EH (cell line): ENCODE results near the gene PTP4A2.
"Not testable (repeated sequence)": the region's sequence is repeated elsewhere in the genome, so short reads cannot be mapped to it uniquely, and the experiment has no call there.

ENCODE experiments used
- DNase-seq: peaks from one replicate; pipeline ENCODE4 v3.0.0-alpha.2; 2015; ENCODE audit warnings: low read depth

The PTP4A2 gene

DNA sequence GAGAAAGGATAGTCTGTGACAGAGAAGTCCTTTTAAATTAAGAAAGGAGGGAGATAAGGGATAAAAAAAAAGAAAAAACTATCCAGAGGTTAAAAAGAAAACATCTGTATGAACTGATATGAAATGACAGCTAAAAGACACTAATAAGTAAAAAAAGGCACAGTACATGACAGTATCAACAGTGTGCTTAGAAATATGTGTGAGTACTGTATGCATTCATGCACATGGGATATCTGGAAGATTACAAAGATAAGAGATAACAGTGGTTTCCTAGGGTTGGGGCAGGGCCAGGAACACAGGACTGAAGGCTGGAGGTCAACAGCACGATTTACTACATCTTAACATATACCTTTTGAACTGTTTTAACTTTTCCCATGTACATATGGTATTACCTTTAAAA is 13.3 kb downstream of the PTP4A2 start:
- no peak for DNase-seq

DNA sequence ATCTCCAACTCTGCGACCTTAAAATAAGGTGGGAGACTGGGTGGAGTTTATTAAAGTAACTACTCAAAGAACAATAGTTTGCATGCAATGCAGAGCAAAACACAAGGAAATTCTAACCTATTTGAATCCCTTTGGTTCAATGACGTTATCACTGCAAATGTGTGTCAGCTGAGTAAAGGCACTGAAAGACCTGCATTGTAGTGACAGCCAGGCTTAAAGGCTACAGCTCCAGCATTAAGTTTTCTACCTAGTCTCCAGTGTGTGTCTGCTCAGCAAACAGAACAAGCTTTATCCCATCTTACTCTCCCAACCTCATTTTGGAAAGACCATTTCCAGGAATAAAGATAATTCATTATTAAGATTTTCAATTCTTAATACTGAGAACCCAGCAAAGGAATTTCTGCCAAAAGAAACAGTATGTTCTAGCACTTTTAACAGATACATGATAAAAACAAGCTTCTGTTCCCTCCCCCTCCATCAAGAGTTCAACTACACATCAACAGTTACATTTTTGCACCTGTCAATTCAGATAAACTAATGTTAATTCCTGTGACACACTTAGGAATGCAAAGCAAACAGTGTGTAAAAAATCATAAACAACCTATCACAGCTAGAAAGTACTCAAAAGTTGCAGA is 14.2 kb downstream of the PTP4A2 start:
- DNase-seq: no peak

DNA sequence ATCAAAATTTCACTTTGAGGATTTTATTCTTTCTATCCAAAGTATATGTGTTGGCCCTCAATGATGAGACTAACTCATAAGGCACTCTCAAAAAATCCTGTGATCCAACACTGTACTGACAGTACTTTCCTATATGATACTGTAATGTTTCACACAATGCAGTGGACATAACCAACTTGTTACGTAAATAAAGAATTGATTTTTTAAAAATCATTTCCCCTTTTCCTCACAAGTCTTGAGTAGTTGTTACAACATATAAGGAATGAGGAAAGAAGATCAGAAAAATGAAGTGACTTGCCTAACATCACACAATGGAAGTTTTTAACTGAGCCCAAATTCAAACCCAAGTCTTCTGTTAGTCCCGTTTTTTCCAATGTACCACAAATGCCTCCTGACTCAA is 17.2 kb downstream of the PTP4A2 start:
- no peak for DNase-seq

DNA sequence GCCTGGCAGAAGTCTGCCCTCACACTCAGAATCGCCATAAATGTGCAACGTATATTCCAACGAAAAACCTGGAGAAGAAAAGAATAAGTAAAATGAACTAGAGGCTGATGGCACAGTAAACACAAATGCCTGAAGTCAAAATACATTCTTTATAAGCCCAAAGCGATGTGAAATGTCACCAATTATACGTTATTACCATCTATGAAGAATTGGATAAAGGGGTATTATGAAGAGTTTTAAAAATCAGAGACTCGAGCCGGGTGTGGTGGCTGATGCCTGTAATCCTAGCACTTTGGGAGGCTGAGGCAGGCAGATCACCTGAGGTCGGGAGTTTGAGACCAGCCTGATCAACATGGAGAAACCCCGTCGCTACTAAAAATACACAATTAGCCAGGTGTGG is 18.6 kb downstream of the PTP4A2 start:
- DNase-seq: no peak

DNA sequence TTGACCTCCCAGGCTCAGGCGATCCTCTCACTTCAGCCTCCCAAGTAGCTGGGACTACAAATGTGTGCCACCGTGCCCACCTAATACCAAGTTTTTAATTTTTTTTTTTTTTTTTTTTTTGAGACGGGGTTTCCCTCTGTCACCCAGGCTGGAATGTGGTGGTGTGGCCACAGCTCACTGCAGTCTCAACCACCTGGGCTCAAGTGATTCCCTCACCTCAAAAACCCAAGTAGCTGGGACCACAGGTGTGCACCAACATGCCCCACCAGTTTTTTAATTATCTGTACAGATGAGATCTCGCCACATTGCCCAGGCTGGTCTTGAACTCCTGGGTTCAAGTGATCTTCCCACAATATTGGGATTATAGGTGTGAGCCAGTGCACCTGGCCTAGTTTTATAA is 22.7 kb downstream of the PTP4A2 start:
- no peak for DNase-seq

DNA sequence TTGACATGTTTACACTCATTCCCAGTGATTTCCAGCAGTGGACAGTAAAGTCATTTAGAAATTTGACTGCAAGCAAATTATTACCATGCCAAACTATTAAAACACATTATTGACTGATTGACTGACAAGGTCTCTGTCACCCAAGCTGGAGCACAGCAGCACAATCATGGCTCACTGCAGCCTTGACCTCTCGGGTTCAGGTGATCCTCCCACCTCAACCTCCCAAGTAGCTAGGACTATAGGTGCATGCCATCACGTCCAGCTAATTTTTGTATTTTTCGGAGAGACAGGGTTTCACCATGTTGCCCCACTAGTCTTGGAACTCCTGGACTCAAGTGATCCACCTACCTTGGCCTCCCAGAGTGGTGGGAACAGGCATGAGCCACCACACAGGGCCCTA is 24.2 kb downstream of the PTP4A2 start:
- no peak for DNase-seq

DNA sequence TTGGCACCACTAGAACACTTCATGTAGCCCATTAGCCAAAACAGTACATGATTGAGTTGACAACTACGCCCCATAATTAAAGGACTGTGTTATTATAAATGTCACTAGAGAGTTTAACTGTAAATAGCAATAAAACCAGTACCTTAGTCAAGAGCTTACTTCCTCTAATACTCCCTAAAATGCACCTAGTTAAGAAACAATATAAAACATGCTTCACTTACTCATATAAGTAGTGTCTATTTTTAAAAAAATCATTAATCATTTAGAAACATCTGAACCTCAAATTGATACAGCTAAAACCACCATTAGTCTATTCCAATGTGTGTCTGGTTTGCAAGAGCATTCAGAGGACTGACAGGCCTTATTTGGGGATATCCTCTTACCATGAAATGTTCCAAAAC is 25.3 kb downstream of the PTP4A2 start:
- no peak for DNase-seq

DNA sequence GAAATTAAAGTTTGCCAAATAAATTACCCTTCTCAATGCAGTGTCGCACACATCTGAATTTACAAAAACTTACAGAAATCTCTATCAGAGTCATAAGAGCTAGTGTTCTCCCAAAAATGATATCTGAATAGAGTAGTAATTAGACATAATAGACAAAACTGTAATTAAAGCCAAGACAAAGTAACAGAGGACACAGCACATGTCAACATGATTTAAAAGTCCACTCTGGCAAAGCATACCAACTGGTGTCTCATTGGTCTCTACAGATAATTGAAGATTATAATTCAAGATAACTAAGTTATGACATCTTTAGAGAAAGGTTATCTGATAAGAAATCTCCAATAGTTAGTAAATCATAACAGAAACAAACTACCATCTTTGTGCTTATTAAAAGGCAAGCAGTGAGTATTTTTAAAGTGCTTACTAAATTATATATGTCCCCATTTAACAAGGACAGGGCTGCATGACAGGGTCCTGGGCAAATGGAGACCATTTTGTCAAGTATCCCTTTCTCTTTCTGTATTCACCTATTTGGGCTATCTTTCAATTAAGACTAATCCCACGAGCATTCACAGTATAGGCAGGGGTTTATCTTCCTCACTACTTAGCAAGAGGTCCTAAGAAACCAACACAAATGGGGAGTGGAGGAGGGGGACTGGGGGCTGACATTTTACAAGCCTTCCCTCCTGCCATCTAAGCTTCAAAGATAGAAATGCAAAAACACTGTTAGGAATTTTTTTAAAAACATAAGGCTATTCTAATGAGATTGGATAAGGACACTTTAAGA is 26.0 kb downstream of the PTP4A2 start:
- no peak for DNase-seq

DNA sequence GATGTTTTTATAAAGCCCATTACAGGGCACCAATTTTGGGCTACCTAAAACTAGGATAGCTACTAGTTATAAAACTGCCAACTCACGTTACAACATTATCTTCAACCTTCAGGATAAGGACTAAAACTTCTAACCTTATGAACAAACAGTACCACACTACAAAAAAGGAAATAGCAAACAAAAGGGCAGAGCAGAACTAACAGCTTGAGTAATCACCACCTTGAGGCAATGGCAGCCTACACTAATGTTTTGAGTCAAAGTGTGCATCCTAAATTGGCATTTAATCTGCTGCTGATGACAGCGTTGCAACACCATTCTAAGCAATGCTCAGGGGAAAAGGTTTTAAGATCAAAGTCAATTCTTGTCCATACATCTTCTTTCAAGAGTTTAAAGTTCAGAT is 27.2 kb downstream of the PTP4A2 start:
- DNase-seq: no peak

DNA sequence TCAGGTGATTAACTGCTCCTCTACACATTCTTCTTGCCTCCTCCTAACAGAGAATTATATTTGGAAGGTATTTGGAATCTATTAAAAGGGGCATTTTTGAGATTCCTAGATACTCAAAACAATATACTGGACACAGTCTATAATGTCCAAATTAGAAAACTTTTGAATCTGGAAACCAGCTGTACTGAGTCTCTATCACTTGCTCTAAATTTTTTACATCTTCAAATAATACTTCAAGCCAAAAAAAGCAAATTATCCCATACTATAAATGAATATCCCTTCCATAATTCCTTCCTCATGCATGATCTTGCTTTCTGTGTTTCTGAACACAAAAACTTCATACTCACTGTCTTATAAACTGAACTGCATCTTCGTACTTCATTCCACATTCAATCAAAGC is 28.5 kb downstream of the PTP4A2 start:
- no peak for DNase-seq

DNA sequence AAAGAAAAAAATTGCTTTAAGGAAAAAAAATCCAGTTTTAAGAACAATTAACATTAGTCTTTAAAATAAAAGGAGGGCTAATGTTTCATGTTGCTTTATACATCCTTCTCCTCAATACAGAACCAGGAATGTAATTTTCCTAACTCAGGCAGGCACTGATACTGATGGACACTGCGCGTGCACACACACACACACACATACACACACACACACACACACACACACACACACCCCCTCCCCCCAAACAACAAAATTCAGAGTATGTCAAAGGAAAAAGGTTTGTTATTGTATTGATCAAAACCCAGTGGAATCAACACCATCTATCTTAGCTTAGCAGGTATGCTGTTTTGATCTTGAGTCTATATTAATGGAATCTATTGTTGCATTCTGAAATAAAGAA is 31.6 kb downstream of the PTP4A2 start:
- no peak for DNase-seq

DNA sequence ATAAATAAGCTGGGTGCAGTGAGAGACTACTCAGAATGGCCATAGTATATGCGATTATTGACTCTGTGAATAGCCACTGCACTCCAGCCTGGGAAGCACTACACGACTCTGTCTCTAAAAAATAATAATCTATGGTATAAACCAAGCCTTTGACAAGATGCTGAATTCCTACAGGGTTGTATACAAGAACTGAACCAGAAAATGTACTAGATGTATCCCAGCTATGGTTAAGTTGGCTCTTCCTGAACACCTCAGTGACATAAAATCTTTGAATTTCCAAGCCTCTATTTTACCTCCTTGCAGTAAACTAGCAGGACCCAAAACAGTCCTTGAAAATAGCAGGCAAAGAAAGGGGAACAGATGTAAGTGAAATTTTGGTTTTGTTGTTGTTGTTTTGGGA is 32.5 kb downstream of the PTP4A2 start:
- no peak for DNase-seq

DNA sequence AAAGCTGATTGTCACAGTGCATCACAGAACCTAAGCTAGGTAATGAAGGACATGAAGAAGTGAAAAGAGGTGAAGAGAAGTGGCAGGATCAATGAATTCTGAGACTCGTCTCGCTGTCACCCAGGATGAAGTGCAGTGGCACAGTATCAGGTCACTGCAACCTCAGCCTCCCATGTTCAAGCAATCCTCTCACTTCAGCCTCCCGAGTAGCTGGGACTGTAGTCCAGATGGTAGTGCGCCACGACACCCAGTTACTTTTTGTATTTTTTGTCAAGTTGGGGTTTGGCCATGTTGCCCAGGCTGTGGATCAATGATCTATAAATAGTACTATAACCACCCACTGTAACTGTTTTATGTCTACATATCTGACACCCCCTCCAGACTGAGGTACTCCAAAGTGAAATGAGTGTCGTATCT is 33.1 kb downstream of the PTP4A2 start:
- DNase-seq: no peak

DNA sequence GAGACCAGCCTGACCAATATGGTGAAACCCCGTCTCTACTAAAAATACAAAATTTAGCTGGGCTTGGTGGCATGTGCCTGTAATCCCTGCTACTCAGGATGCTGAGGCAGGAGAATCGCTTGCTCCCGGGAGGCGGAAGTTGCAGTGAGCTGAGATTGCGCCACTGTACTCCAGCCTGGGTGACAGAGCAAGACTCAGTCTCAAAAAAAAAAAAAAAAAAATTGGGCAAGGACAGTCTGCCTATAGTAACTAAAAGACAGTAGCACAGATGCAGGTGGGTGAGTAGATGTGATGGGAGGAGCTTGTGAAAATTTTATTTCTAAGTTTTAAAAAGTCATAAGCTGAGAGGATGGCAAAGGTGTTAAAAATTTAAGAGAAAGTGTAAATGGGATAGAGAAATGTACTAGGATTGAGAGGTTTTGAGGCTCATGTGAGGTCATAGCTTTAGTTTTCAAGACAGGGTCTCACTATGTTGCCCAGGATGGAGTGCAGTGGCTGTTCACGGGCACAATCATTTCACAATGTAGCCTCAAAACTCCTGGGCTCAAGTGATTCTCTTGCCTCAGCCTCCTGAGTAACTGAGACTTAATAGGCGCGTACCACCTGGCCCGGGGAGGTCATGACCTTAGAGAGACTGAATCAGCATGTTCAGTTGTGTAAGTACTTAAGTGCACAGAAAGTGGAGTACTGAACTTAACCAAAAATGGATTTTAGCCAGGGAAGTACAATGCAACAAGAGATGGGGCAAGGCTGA is 33.7 kb downstream of the PTP4A2 start:
- peak; percentile 20 for DNase-seq

DNA sequence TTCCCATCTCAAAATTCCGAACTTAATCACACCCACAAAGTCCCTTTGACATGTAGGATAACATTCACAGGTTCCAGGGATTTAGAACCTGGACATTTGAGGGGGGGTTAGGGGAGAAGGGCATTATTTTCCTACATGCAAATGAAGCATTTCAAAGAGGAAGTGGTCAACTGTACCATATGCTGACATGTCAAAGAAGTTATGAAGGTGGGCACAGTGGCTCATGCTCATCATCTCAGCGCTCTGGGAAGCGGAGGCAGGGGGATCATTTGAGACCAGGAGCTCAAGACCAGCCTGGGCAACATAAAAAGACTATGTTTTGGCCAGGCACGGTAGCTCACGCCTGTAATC is 35.7 kb downstream of the PTP4A2 start:
- DNase-seq: no peak

DNA sequence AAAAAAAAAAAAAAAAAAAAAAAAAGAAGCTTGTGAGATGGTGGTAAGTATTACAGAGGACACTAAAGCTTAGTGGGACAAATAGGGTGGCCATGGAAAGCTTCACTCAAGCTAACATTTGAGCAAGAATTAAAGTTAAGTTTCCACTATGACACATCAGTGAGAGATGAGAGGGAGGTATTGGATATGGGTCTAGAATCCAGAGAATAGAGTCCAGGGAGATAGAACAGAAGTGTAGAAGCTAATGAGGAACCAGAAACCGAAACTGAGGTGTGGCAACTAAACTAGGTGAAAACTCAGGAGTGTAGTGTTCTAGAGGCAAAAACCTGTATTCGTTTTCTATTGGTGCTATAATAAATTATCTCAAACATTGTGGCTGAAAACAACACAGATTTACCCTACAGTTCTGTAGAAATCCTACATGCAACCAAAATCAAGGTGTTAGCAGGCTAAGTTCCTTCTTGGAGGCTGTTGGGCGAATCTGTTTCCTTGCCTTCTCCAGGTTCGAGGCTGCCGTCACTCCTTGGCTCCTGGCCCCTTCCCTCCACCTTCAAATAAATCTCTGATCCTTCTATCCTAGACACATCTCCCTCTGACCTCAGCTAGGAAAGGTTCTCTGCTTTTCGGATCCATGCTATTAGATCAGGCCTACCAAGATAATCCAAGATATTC is 36.2 kb downstream of the PTP4A2 start:
- no peak for DNase-seq

DNA sequence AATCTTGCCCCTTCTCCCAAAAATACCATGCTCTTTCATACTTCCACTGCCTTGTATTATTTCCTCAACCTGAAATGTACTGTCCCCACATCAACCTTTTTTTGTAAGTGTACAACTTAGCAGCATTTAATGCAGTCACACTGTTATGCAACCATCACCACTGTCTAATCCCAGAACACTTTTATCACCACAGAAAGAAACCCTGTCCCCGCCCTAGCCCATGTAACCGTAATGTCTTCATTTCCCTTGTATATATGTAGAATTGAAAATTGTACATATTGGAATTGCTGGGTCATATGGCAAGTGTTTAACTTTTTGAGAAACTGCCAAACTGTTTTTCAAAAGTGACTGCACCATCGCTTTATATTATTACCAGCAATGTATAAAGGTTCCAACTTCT is 37.4 kb downstream of the PTP4A2 start:
- no peak for DNase-seq

DNA sequence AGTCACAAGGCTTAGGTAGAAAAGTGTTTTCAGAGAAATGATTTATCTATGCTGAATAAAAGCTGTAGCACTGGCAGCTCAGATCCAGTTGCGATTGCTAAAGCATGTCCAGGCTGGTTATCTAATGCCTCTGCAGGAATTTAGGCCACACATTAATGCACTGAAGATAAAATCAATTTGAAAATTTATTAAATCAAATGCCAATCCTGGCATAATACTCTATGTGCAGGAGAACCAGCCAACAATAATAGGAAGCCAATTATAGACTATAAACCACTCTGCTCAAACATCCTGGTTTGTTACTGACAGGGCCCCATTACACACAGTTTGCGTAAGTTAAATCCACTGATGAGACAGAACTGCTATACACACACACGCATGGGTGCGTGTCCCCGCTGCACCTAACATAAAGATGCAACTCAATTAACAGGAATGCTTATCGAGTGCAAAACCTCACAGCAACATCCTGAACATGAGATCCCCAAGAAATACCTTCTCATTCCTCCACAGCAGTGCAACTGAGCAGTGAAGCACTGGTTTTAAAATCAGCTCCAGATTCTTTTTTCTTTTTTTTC is 40.6 kb downstream of the PTP4A2 start:
- DNase-seq: peak; percentile 27

DNA sequence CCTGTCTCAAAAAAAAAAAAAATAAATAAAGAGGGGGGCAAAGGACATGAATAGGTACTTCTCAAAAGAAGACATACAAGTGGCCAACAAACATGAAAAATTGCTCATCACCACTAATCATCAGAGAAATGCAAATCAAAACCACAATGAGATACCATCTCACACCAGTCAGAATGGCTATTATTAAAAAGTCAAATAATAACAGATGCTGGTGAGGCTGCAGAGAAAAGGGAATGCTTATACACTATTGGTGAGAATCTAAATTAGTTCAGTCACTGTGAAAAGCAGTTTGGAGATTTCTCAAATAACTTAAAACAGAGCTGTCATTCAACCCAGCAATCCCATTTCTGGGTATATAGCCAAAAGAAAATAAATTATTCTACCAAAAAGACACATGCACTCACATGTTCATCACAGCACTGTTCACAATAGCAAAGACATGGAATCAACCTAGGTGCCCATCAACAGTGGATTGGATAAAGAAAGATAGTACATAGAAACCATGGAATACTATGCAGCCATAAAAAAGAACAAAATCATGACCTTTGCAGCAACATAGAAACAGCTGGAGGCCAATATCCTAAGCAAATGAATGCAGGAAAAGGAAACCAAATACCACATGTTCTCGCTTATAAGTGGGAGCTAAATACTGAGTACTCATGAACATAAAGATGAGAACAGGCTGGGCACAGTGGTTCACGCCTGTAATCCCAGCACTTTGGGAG is 42.5 kb downstream of the PTP4A2 start:
- DNase-seq: not testable (repeated sequence)

DNA sequence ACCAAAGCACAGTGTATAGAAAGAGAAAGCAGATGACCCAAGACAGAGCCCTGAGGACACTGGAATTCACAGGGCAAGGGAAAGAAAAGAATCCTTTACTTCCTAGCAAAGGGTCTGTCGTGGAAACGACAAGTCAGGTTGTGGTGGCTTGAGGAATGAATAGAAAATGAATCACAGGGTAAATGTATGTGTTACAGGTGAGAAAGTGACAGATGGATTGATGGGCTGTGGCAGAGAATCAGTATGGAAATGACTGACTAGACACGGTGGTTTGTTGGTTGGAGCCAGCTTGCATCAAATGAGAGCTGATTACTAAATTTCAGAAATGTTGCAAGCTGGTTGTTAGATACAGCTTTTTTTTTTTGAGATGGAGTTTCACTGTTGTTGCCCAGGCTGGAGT is 46.9 kb downstream of the PTP4A2 start:
- no peak for DNase-seq

DNA sequence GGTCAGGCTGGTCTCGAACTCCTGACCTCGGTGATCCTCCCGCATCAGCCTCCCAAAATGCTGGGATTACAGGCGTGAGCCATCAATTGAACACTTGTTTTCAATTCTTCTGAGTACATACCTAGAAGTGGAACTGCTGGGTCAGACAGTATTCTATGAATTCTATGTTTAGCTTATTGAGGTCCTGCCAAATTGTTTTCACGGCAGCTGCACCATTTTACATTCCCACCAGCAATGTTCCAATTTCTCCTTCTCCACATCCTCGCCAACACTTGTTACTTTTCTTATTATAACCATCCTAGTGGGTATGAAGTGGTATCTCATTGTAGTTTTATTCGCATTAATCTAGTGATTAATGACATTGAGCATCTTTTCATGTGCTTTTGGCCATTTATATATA is 49.9 kb downstream of the PTP4A2 start:
- DNase-seq: no peak

DNA sequence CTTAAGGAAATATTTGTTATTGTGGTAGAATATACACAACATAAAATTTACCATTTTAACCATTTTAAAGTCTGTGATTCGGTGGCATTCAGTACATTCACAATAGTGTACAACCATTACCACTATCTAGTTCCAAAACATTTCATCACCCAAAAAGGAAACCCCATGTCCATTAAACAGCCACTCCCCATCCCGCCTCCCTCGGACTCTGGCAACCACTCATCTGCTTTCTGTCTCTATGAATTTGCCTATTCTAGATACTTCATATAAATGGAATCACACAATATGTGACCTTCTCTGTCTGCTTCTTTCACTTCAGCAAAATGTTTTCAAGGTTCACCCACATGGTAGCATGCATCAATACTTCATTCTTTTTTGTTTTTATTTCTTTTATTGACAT is 51.3 kb downstream of the PTP4A2 start:
- no peak for DNase-seq
